HT-29 (cell line): Measurements from ENCODE around the gene GJA4. TPM values are rescaled to one million over a fixed set of nuclear protein-coding genes. Genes with fewer than 3 reads are reported as not detected.
"Not testable (repeated sequence)": the region's sequence is repeated elsewhere in the genome, so short reads cannot be mapped to it uniquely, and the experiment has no call there.

Experiments used
- DNase-seq: peaks from one replicate; pipeline ENCODE4 v3.0.0-alpha.2; 2015; ENCODE audit warnings: low spot score
- total RNA-seq: library from RNA; depleted of rRNA; stranded (reverse); fragments of >200 nt; shearing (Covaris generic); gene quantifications from 2 replicates; pipeline ENCODE4 v1.2.3, GENCODE V29; 2014

Gene GJA4
- total RNA-seq, 1 experiment from 2014 or later = not detected

GRCh38 chr1:34787461-34788420, 5.1 kb upstream of the GJA4 start:
- DNase-seq = peak; percentile 46

GRCh38 chr1:34790985-34791384, 1.8 kb upstream of the GJA4 start:
- DNase-seq = no peak

GRCh38 chr1:34792424-34792823, 375 bp upstream of the GJA4 start:
- no peak for DNase-seq

- no peak for DNase-seq
These were observed 1.4 kb downstream of the GJA4 start for GRCh38 chr1:34794001-34794789.

GRCh38 chr1:34794790-34795180, 2.0 kb downstream of the GJA4 start:
- no peak for DNase-seq

- DNase-seq = no peak
These were observed 3.1 kb downstream of the GJA4 start for GRCh38 chr1:34795916-34796315.

GRCh38 chr1:34796990-34797389, 4.2 kb downstream of the GJA4 start:
- no peak for DNase-seq

- DNase-seq = no peak
These were observed 7.4 kb downstream of the GJA4 start for GRCh38 chr1:34800214-34800613.

- no peak for DNase-seq
These were observed 11.0 kb downstream of the GJA4 start for GRCh38 chr1:34803770-34804169.

GRCh38 chr1:34806396-34806795, 13.6 kb downstream of the GJA4 start:
- DNase-seq = no peak

- DNase-seq = no peak
These were observed 15.4 kb downstream of the GJA4 start for GRCh38 chr1:34808051-34808810.

GRCh38 chr1:34810781-34811180, 18.0 kb downstream of the GJA4 start:
- DNase-seq = not testable (repeated sequence)

- DNase-seq = no peak
These were observed 23.5 kb downstream of the GJA4 start for GRCh38 chr1:34816332-34816731.

GRCh38 chr1:34816778-34817177, 24.0 kb downstream of the GJA4 start:
- no peak for DNase-seq

- not testable (repeated sequence) for DNase-seq
These were observed 26.1 kb downstream of the GJA4 start for GRCh38 chr1:34818862-34819261.

- no peak for DNase-seq
These were observed 29.4 kb downstream of the GJA4 start for GRCh38 chr1:34822202-34822601.

GRCh38 chr1:34824817-34825454, 32.1 kb downstream of the GJA4 start:
- DNase-seq = no peak

- peak; percentile 70 for DNase-seq
These were observed 32.8 kb downstream of the GJA4 start for GRCh38 chr1:34825455-34826091.

- no peak for DNase-seq
These were observed 34.6 kb downstream of the GJA4 start for GRCh38 chr1:34827341-34827941.

GRCh38 chr1:34828611-34829010, 35.8 kb downstream of the GJA4 start:
- no peak for DNase-seq
